Activated CD4-positive, alpha-beta memory T cell treated with anti-CD3 and anti-CD28 coated beads for 36 hours (primary cell): ENCODE results near the gene P3H1. TPM values are rescaled to one million over a fixed set of nuclear protein-coding genes. Genes with fewer than 3 reads are reported as not detected.
"Not testable (repeated sequence)": the region's sequence is repeated elsewhere in the genome, so short reads cannot be mapped to it uniquely, and the experiment has no call there.

Experiments used
- CTCF ChIA-PET: fragments of 350-600 bp; sonication (Branson Sonifier 250); formaldehyde crosslinking; loops from one replicate; lab custom pipeline; 2021; ENCODE audit warnings: antibody characterized with exemption, inconsistent platforms; lab: Charles Lee
- POLR2A ChIA-PET: fragments of 350-600 bp; sonication (Branson Sonifier 250); formaldehyde crosslinking; loops from one replicate; lab custom pipeline; 2021; ENCODE audit warnings: antibody characterized with exemption; lab: Charles Lee
- DNase-seq: peaks from one replicate; pipeline ENCODE4 v3.0.0-alpha.2; 2020
- H3K27ac Mint-ChIP-seq: one replicate; pipeline ENCODE4 v1.8.0; 2021; ENCODE audit warnings: mixed read lengths
- H3K27me3 Mint-ChIP-seq: one replicate; pipeline ENCODE4 v1.8.0; 2021; ENCODE audit warnings: mixed read lengths
- H3K36me3 Mint-ChIP-seq: one replicate; pipeline ENCODE4 v1.8.0; 2021; ENCODE audit warnings: mixed read lengths
- H3K4me1 Mint-ChIP-seq: one replicate; pipeline ENCODE4 v1.8.0; 2021; ENCODE audit warnings: low read depth, mixed read lengths
- H3K4me3 Mint-ChIP-seq: one replicate; pipeline ENCODE4 v1.8.0; 2021; ENCODE audit warnings: mild to moderate bottlenecking, mixed read lengths
- H3K9me3 Mint-ChIP-seq: one replicate; pipeline ENCODE4 v1.8.0; 2021; ENCODE audit warnings: mixed read lengths
- intact Hi-C: fragments of 100-400 bp; cut with micrococcal nuclease; formaldehyde crosslinking; loops from one replicate; pipeline ENCODE4 v1.15.1; 2023
- total RNA-seq, 2 experiments: library from RNA; stranded (reverse); gene quantifications; one replicate each; pipeline ENCODE4 v1.2.3, GENCODE V29; 2021

The P3H1 gene, protein sequence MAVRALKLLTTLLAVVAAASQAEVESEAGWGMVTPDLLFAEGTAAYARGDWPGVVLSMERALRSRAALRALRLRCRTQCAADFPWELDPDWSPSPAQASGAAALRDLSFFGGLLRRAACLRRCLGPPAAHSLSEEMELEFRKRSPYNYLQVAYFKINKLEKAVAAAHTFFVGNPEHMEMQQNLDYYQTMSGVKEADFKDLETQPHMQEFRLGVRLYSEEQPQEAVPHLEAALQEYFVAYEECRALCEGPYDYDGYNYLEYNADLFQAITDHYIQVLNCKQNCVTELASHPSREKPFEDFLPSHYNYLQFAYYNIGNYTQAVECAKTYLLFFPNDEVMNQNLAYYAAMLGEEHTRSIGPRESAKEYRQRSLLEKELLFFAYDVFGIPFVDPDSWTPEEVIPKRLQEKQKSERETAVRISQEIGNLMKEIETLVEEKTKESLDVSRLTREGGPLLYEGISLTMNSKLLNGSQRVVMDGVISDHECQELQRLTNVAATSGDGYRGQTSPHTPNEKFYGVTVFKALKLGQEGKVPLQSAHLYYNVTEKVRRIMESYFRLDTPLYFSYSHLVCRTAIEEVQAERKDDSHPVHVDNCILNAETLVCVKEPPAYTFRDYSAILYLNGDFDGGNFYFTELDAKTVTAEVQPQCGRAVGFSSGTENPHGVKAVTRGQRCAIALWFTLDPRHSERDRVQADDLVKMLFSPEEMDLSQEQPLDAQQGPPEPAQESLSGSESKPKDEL
- 10 to 100 TPM; 32.0 to 34.8 TPM for total RNA-seq

GRCh38 chr1:42766741-42767509 lies at the start of gene P3H1, which contains the start of gene C1orf50:
Gene P3H1, minus strand, starts transcription at chr1:42767028. Its CDS starts 57 bp downstream, at chr1:42766971.
Gene C1orf50, plus strand, starts transcription at chr1:42767249. Its CDS starts 63 bp downstream, at chr1:42767312.
- peaks cover 8% of the 10 kb centered on the region for H3K36me3 Mint-ChIP-seq
- ChIA-PET CTCF (interaction anchor here (0.6 to 3.8 kb wide), 15 partner anchors 10 to 849 kb away, joined by 3 to 29 read pairs (median 5); partner anchors contain the start of genes CFAP57, EBNA1BP2, ERMAP and HIVEP3), POLR2A (interaction anchor here (0.8 to 3.2 kb wide), 25 partner anchors 9 to 601 kb away, joined by 3 to 32 read pairs (median 4); partner anchors contain the start of genes CCDC30, CFAP57, EBNA1BP2 and ELOVL1)
- intact Hi-C loops: loop anchor here (1.0 to 5.0 kb wide), 8 partner anchors 50 to 406 kb away; partner anchors contain the start of genes CFAP57, EBNA1BP2, ERMAP and PPCS
- H3K4me1 Mint-ChIP-seq: peaks cover 31% of the 10 kb centered on the region
- DNase-seq: peak; percentile 100
- H3K27me3 Mint-ChIP-seq: no peaks in the 10 kb centered on the region
- no peaks in the 10 kb centered on the region for H3K9me3 Mint-ChIP-seq
- no peak within 1 kb of the TSS for H3K4me3 Mint-ChIP-seq
- H3K27ac Mint-ChIP-seq: peak within 1 kb of the TSS; percentile 78

DNA sequence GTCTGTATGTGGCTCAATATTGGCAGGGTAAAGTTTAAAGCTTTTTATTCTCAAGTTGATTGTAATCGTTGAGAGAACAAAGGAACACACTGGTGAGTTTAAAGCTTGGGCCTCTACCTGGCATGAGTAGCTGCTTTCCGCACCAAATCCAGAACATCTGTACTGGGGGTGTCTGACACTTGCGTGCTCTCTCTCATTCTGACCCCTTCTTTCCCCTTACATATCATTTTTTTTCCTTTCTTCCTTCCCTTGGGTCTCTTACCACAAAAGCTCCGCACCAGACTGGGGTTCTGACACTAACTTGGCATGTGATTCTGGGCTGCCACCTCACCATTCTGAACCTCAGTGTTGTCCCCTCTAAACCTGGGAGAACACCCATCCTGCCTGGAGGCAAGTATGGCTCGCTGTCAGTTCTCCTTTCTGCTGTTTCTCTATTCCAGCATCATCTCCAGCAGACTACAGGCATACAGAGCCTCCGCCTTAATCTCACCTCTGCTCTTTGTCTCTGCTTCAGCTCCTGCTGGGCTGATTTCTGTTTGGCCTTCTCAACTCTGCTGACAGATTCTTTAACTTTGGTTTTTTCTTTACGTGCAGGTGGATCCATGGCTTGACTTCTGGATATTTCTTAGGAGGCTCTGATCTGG lies 49.2 kb upstream of the P3H1 start:
- intact Hi-C loops: loop anchor here (10.0 kb wide), 1 partner anchor 109 kb away; no protein-coding TSS in a partner anchor
- ChIA-PET POLR2A (interaction anchor here (0.6 to 1.4 kb wide), 5 partner anchors 32 to 606 kb away, joined by 3 to 5 read pairs (median 3); partner anchors contain the start of genes CFAP57, EBNA1BP2 and YBX1), CTCF (interaction anchor here (0.8 to 2.9 kb wide), 5 partner anchors 8 to 258 kb away, joined by 3 to 23 read pairs (median 5); partner anchors contain the start of gene ZNF691)
- Mint-ChIP-seq H3K27me3 (no peaks in the 10 kb centered on the region), H3K36me3 (no peaks in the 10 kb centered on the region), H3K9me3 (no peaks in the 10 kb centered on the region), H3K4me1 (peaks cover 17% of the 10 kb centered on the region), H3K4me3 (peak overlapping the region; percentile 76), H3K27ac (peak overlapping the region; percentile 75)
- DNase-seq: peak; percentile 23

DNA sequence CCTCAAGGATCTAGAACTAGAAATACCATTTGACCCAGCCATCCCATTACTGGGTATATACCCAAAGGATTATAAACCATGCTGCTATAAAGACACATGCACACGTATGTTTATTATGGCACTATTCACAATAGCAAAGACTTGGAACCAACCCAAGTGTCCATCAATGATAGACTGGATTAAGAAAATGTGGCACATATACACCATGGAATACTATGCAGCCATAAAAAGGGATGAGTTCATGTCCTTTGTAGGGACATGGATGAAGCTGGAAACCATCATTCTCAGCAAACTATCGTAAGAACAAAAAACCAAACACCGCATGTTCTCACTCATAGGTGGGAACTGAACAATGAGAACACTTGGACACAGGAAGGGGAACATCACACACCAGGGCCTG lies 48.0 kb upstream of the P3H1 start:
- CTCF ChIA-PET: interaction anchor here (1.7 kb wide), 1 partner anchor 37 kb away, joined by 5 read pairs; no protein-coding TSS in a partner anchor
- H3K36me3 Mint-ChIP-seq, H3K4me3 Mint-ChIP-seq, DNase-seq, H3K27ac Mint-ChIP-seq, H3K27me3 Mint-ChIP-seq, POLR2A ChIA-PET, H3K9me3 Mint-ChIP-seq: not testable (repeated sequence)
- peaks cover 17% of the 10 kb centered on the region for H3K4me1 Mint-ChIP-seq
- intact Hi-C loops: loop anchor here (10.0 kb wide), 1 partner anchor 110 kb away; no protein-coding TSS in a partner anchor

- ChIA-PET POLR2A (interaction anchor here (0.9 kb wide), 1 partner anchor 43 kb away, joined by 3 read pairs; no protein-coding TSS in a partner anchor), CTCF (interaction anchor here (1.4 kb wide), 1 partner anchor 10 kb away, joined by 3 read pairs; the partner anchor contains the start of genes ERMAP and SVBP)
- Mint-ChIP-seq H3K36me3 (peaks cover 8% of the 10 kb centered on the region), H3K27ac (no peak overlapping the region), H3K27me3 (no peaks in the 10 kb centered on the region), H3K9me3 (peaks cover 3% of the 10 kb centered on the region), H3K4me1 (peaks cover 3% of the 10 kb centered on the region), H3K4me3 (no peak overlapping the region)
- no peak for DNase-seq
- intact Hi-C loops: no loop called here
Measured at GRCh38 chr1:42807056-42807668, 40.3 kb upstream of the P3H1 start.

GRCh38 chr1:42806593-42806992 lies 39.8 kb upstream of the P3H1 start:
- DNase-seq: no peak
- Mint-ChIP-seq H3K36me3 (peaks cover 8% of the 10 kb centered on the region), H3K4me1 (peaks cover 3% of the 10 kb centered on the region), H3K9me3 (peaks cover 3% of the 10 kb centered on the region), H3K27me3 (no peaks in the 10 kb centered on the region), H3K27ac (no peak overlapping the region), H3K4me3 (no peak overlapping the region)
- intact Hi-C loops: no loop called here
- POLR2A ChIA-PET: interaction anchor here (0.9 kb wide), 1 partner anchor 43 kb away, joined by 3 read pairs; no protein-coding TSS in a partner anchor
- CTCF ChIA-PET: no interaction called here

DNA sequence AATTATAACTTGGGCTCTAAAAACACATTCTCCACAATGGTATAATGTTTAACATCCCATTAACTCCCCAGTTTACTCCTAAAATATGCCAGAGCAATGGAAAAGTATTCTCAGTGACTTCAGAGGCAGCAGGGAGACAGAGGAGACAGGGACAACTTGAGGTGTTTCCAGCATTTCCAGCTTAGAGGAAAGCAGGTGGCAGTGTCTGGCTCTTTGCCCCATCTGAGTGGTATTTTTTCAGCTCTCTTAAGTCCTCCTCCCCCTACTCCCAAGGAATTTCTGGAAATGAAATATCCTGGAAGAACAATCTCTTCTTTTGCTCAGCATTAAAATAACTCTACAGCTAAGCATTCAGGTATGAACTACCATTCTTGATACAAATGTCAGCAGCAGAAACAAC lies 39.3 kb upstream of the P3H1 start:
- Mint-ChIP-seq H3K4me1 (peaks cover 3% of the 10 kb centered on the region), H3K9me3 (peaks cover 3% of the 10 kb centered on the region), H3K27me3 (no peaks in the 10 kb centered on the region), H3K36me3 (peaks cover 8% of the 10 kb centered on the region), H3K4me3 (no peak overlapping the region), H3K27ac (no peak overlapping the region)
- CTCF ChIA-PET: no interaction called here
- POLR2A ChIA-PET: interaction anchor here (0.9 kb wide), 1 partner anchor 42 kb away, joined by 3 read pairs; no protein-coding TSS in a partner anchor
- intact Hi-C loops: no loop called here
- no peak for DNase-seq

GRCh38 chr1:42801832-42802473 lies 35.1 kb upstream of the P3H1 start:
- POLR2A ChIA-PET: no interaction called here
- H3K9me3 Mint-ChIP-seq: peaks cover 3% of the 10 kb centered on the region
- no peak for DNase-seq
- H3K27me3 Mint-ChIP-seq: no peaks in the 10 kb centered on the region
- intact Hi-C loops: no loop called here
- H3K27ac Mint-ChIP-seq: no peak overlapping the region
- H3K36me3 Mint-ChIP-seq: peaks cover 8% of the 10 kb centered on the region
- CTCF ChIA-PET: no interaction called here
- H3K4me1 Mint-ChIP-seq: no peaks in the 10 kb centered on the region
- no peak overlapping the region for H3K4me3 Mint-ChIP-seq

DNA sequence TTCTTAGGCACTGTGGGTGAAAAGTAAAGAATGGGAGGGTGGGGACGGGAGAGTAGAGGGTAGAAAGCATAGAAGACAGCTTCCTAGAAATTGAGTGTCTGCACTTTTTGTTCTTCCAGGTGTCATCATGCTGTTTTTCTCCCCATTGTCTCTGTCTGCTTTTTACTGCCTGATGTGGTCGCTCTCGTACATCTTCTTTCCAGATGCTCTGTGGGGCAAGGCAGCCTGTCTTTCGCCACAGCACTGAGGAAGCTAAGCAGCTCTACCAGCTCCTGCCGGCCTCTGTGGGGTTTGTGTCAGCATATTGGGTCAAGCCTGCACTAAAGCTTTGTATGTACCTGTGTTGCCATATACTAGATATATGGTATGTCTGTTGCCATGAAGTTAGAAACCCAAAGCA lies 31.2 kb upstream of the P3H1 start:
- Mint-ChIP-seq H3K4me3 (no peak overlapping the region), H3K36me3 (no peaks in the 10 kb centered on the region), H3K9me3 (no peaks in the 10 kb centered on the region), H3K4me1 (no peaks in the 10 kb centered on the region), H3K27ac (no peak overlapping the region), H3K27me3 (no peaks in the 10 kb centered on the region)
- intact Hi-C loops: no loop called here
- ChIA-PET POLR2A (no interaction called here), CTCF (interaction anchor here (1.1 kb wide), 1 partner anchor 276 kb away, joined by 3 read pairs; no protein-coding TSS in a partner anchor)
- no peak for DNase-seq

DNA sequence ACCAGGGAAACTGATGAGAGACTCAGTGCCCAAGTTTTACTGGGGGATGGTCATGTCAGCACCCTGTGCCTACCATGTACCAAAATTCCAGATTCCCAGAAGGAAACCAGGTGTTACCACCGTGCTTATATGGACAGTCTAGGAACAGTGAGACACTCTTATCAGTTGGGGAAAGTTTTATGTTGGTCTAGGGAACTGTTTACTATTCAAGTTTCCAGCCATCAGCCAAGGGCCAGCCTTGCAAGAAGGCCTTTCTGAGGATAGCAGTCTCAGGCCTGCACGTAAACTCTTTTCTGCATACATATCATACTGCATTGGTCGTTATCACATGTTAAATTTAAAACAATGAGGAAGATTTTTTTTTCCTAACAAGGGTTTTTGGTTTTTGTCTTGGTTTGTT lies 30.6 kb upstream of the P3H1 start:
- H3K27me3 Mint-ChIP-seq: no peaks in the 10 kb centered on the region
- no peak overlapping the region for H3K4me3 Mint-ChIP-seq
- H3K36me3 Mint-ChIP-seq: no peaks in the 10 kb centered on the region
- no peak overlapping the region for H3K27ac Mint-ChIP-seq
- DNase-seq: no peak
- no peaks in the 10 kb centered on the region for H3K9me3 Mint-ChIP-seq
- POLR2A ChIA-PET: no interaction called here
- CTCF ChIA-PET: interaction anchor here (1.1 kb wide), 1 partner anchor 276 kb away, joined by 3 read pairs; no protein-coding TSS in a partner anchor
- H3K4me1 Mint-ChIP-seq: no peaks in the 10 kb centered on the region
- intact Hi-C loops: no loop called here

- no peaks in the 10 kb centered on the region for H3K27me3 Mint-ChIP-seq
- no peak overlapping the region for H3K27ac Mint-ChIP-seq
- no peaks in the 10 kb centered on the region for H3K9me3 Mint-ChIP-seq
- no peaks in the 10 kb centered on the region for H3K36me3 Mint-ChIP-seq
- no peak overlapping the region for H3K4me3 Mint-ChIP-seq
- ChIA-PET POLR2A (interaction anchor here (0.9 kb wide), 1 partner anchor 27 kb away, joined by 3 read pairs; the partner anchor contains the start of genes C1orf50 and P3H1), CTCF (interaction anchor here (0.6 to 1.5 kb wide), 2 partner anchors 129 to 280 kb away, joined by 3 to 5 read pairs; no protein-coding TSS in a partner anchor)
- no peaks in the 10 kb centered on the region for H3K4me1 Mint-ChIP-seq
- no peak for DNase-seq
- intact Hi-C loops: no loop called here
Measured at GRCh38 chr1:42793824-42794223, 27.0 kb upstream of the P3H1 start.
